ENCODE data around the gene ACRBP.

ACRBP gene

GRCh38 chr12:6613776-6614512 is 33.3 kb downstream of the ACRBP start:
- peak; percentile 71 for DNase-seq (ENCODE audit: low spot score)
- TF ChIP-seq, protein P1, sequence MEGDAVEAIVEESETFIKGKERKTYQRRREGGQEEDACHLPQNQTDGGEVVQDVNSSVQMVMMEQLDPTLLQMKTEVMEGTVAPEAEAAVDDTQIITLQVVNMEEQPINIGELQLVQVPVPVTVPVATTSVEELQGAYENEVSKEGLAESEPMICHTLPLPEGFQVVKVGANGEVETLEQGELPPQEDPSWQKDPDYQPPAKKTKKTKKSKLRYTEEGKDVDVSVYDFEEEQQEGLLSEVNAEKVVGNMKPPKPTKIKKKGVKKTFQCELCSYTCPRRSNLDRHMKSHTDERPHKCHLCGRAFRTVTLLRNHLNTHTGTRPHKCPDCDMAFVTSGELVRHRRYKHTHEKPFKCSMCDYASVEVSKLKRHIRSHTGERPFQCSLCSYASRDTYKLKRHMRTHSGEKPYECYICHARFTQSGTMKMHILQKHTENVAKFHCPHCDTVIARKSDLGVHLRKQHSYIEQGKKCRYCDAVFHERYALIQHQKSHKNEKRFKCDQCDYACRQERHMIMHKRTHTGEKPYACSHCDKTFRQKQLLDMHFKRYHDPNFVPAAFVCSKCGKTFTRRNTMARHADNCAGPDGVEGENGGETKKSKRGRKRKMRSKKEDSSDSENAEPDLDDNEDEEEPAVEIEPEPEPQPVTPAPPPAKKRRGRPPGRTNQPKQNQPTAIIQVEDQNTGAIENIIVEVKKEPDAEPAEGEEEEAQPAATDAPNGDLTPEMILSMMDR (IDR thresholded peaks at IDR 0.05; ENCODE audit: extremely low read depth, insufficient read depth, missing control alignments): peak; percentile 27
- in situ Hi-C loops (cut with MboI; ENCODE audit: low pct_unique_long_range_greater_than_20kb, low sequenced_read_pairs, unreplicated experiment): no loop called here

- TF ChIP-seq, protein P1 (IDR thresholded peaks at IDR 0.05; ENCODE audit: extremely low read depth, insufficient read depth, missing control alignments): no peak
- in situ Hi-C loops (cut with MboI; ENCODE audit: low pct_unique_long_range_greater_than_20kb, low sequenced_read_pairs, unreplicated experiment): no loop called here
- peak; percentile 57 for DNase-seq (ENCODE audit: low spot score)
Observed at GRCh38 chr12:6613015-6613775, 34.0 kb downstream of the ACRBP start.

DNA sequence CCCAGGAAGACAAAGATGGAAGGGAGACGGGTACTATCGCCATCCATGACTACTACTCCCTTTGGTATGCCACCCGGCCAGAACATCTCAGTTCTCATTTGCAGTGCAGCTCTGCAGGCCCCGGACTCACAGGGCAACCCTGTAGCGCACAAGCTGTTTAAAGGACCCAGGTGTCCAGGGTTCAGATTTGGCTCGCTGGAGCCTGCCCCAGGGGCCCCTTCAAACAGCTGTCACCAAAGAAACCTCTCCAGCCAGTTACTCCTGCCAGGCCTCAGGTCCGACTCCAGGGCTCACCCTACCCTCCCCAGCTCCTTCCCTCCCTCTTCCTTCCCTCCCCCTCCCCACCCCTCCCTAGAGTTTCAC is 34.6 kb downstream of the ACRBP start:
- DNase-seq (ENCODE audit: low spot score): no peak
- TF ChIP-seq, protein P1 (IDR thresholded peaks at IDR 0.05; ENCODE audit: extremely low read depth, insufficient read depth, missing control alignments): no peak
- in situ Hi-C loops (cut with MboI; ENCODE audit: low pct_unique_long_range_greater_than_20kb, low sequenced_read_pairs, unreplicated experiment): no loop called here

GRCh38 chr12:6612247-6612646 is 35.0 kb downstream of the ACRBP start:
- in situ Hi-C loops (cut with MboI; ENCODE audit: low pct_unique_long_range_greater_than_20kb, low sequenced_read_pairs, unreplicated experiment): no loop called here
- no peak for DNase-seq (ENCODE audit: low spot score)
- TF ChIP-seq, protein P1 (IDR thresholded peaks at IDR 0.05; ENCODE audit: extremely low read depth, insufficient read depth, missing control alignments): no peak

GRCh38 chr12:6608592-6609281 is 38.5 kb downstream of the ACRBP start:
- in situ Hi-C loops (cut with MboI; ENCODE audit: low pct_unique_long_range_greater_than_20kb, low sequenced_read_pairs, unreplicated experiment): no loop called here
- DNase-seq (ENCODE audit: low spot score): no peak
- TF ChIP-seq, protein P1 (IDR thresholded peaks at IDR 0.05; ENCODE audit: extremely low read depth, insufficient read depth, missing control alignments): no peak

GRCh38 chr12:6607751-6608591 is 39.3 kb downstream of the ACRBP start:
- in situ Hi-C loops (cut with MboI; ENCODE audit: low pct_unique_long_range_greater_than_20kb, low sequenced_read_pairs, unreplicated experiment): no loop called here
- TF ChIP-seq, protein P1 (IDR thresholded peaks at IDR 0.05; ENCODE audit: extremely low read depth, insufficient read depth, missing control alignments): no peak

More at GRCh38 chr12:6607751-6608591, 39.3 kb downstream of the ACRBP start:
- DNase-seq (ENCODE audit: low spot score): peak; percentile 71
